ENCODE measurements around the gene OPHN1.

DNA sequence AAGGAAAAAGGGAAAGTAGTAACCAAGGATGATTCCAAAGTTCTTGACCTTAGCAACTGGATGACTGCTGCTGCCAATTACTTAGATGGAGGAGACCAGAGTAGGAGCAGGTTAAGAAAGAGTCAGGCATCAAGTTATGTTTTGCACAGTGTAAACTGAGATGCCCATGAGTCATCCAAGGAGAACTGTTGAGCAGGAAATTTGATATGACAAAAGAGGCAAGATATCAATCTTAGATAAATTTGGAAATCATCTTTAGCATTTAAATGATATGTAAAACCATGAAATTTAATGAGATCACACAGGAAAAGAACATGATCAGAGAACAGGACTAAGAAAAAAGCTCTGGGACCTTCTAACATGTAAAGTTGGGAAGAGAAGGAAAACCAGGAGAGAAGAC is 361.3 kb downstream of the OPHN1 start:
- TF ChIP-seq, protein P1, sequence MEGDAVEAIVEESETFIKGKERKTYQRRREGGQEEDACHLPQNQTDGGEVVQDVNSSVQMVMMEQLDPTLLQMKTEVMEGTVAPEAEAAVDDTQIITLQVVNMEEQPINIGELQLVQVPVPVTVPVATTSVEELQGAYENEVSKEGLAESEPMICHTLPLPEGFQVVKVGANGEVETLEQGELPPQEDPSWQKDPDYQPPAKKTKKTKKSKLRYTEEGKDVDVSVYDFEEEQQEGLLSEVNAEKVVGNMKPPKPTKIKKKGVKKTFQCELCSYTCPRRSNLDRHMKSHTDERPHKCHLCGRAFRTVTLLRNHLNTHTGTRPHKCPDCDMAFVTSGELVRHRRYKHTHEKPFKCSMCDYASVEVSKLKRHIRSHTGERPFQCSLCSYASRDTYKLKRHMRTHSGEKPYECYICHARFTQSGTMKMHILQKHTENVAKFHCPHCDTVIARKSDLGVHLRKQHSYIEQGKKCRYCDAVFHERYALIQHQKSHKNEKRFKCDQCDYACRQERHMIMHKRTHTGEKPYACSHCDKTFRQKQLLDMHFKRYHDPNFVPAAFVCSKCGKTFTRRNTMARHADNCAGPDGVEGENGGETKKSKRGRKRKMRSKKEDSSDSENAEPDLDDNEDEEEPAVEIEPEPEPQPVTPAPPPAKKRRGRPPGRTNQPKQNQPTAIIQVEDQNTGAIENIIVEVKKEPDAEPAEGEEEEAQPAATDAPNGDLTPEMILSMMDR (IDR thresholded peaks at IDR 0.05), result no peak
- no peak for TF ChIP-seq POLR2A (IDR thresholded peaks at IDR 0.05)
- TF ChIP-seq POLR2AphosphoS5 (IDR thresholded peaks at IDR 0.05), result no peak
- no peak for TF ChIP-seq EP300 (IDR thresholded peaks at IDR 0.05)

Measured in gastroesophageal sphincter (tissue), 3 donors.